ENCODE data around the gene CHRNA7. TPM values are rescaled to one million over a fixed set of nuclear protein-coding genes. Genes with fewer than 3 reads are reported as not detected.

CHRNA7 gene
- total RNA-seq, 6 experiments from 2014 or later = 0.35 to 0.39 TPM; not detected in 4

- intact Hi-C loops (cut with DNase I) = no loop called here
- H3K27me3 ChIP-seq = no peaks in the 10 kb centered on the region
- H3K4me3 ChIP-seq = no peak overlapping the region
- H3K27ac ChIP-seq = no peak overlapping the region
- no peak for DNase-seq
- no peaks in the 10 kb centered on the region for H3K9me3 ChIP-seq
- TF ChIP-seq CTCF (IDR thresholded peaks at IDR 0.05) (no peak), POLR2A (IDR thresholded peaks at IDR 0.05) (no peak)
- 25% methylated on average over 2 of the region's 2 CpGs for WGBS (ENCODE audit: insufficient coverage, low coverage, low lambda C conversion rate, missing lambda C conversion rate)
- no peak for ATAC-seq
- H3K36me3 ChIP-seq = no peaks in the 10 kb centered on the region
- H3K4me1 ChIP-seq = no peaks in the 10 kb centered on the region
Observed at GRCh38 chr15:32004249-32004648, 26.1 kb upstream of the CHRNA7 start.

- Histone ChIP-seq H3K4me1 (no peaks in the 10 kb centered on the region), H3K4me3 (no peak overlapping the region), H3K27me3 (no peaks in the 10 kb centered on the region), H3K9me3 (no peaks in the 10 kb centered on the region), H3K36me3 (no peaks in the 10 kb centered on the region), H3K27ac (no peak overlapping the region)
- no peak for DNase-seq
- intact Hi-C loops (cut with DNase I) = no loop called here
- ATAC-seq = no peak
- 37% methylated on average over 5 of the region's 6 CpGs for WGBS (ENCODE audit: insufficient coverage, low coverage, low lambda C conversion rate, missing lambda C conversion rate)
- TF ChIP-seq CTCF (IDR thresholded peaks at IDR 0.05) = no peak
- TF ChIP-seq POLR2A (IDR thresholded peaks at IDR 0.05) = no peak
Observed at GRCh38 chr15:32007355-32007960, 22.9 kb upstream of the CHRNA7 start.

GRCh38 chr15:32014953-32015352 lies 15.4 kb upstream of the CHRNA7 start:
- H3K9me3 ChIP-seq = no peaks in the 10 kb centered on the region
- ATAC-seq (no peak), DNase-seq (no peak)
- no peaks in the 10 kb centered on the region for H3K36me3 ChIP-seq
- no peak overlapping the region for H3K4me3 ChIP-seq
- H3K4me1 ChIP-seq = no peaks in the 10 kb centered on the region
- WGBS (ENCODE audit: insufficient coverage, low coverage, low lambda C conversion rate, missing lambda C conversion rate) = 64% methylated on average over 1 of the region's 1 CpG
- intact Hi-C loops (cut with DNase I) = no loop called here
- TF ChIP-seq CTCF (IDR thresholded peaks at IDR 0.05) = no peak
- TF ChIP-seq POLR2A (IDR thresholded peaks at IDR 0.05) = no peak
- H3K27ac ChIP-seq = no peak overlapping the region
- no peaks in the 10 kb centered on the region for H3K27me3 ChIP-seq

- WGBS (ENCODE audit: insufficient coverage, low coverage, low lambda C conversion rate, missing lambda C conversion rate) = 38% methylated on average over 2 of the region's 2 CpGs
- Histone ChIP-seq H3K36me3 (no peaks in the 10 kb centered on the region), H3K9me3 (no peaks in the 10 kb centered on the region), H3K4me1 (no peaks in the 10 kb centered on the region), H3K27ac (no peak overlapping the region), H3K4me3 (no peak overlapping the region), H3K27me3 (no peaks in the 10 kb centered on the region)
- ATAC-seq (no peak), DNase-seq (no peak)
- TF ChIP-seq POLR2A (IDR thresholded peaks at IDR 0.05) (no peak), CTCF (IDR thresholded peaks at IDR 0.05) (no peak)
- intact Hi-C loops (cut with DNase I) = no loop called here
Observed at GRCh38 chr15:32020156-32020555, 10.2 kb upstream of the CHRNA7 start.

GRCh38 chr15:32028921-32029320 lies 1.4 kb upstream of the CHRNA7 start:
- WGBS (ENCODE audit: insufficient coverage, low coverage, low lambda C conversion rate, missing lambda C conversion rate) = 7% methylated on average over 5 of the region's 5 CpGs
- no peaks in the 10 kb centered on the region for H3K9me3 ChIP-seq
- TF ChIP-seq POLR2A (IDR thresholded peaks at IDR 0.05) = no peak
- TF ChIP-seq CTCF (IDR thresholded peaks at IDR 0.05) = no peak
- H3K27ac ChIP-seq = no peak overlapping the region
- ATAC-seq (no peak), DNase-seq (no peak)
- H3K27me3 ChIP-seq = peaks cover 0 to 26% of the 10 kb centered on the region in 2 donors
- peaks cover 0 to 10% (median 0%) of the 10 kb centered on the region in 4 donors for H3K4me1 ChIP-seq
- H3K36me3 ChIP-seq = no peaks in the 10 kb centered on the region
- intact Hi-C loops (cut with DNase I) = no loop called here
- no peak overlapping the region for H3K4me3 ChIP-seq

Measured in right lobe of liver (tissue), 6 donors.